Caco-2 (cell line): ENCODE data around the gene AP3B1. TPM values are rescaled to one million over a fixed set of nuclear protein-coding genes. Genes with fewer than 3 reads are reported as not detected.

ENCODE experiments used
- BruUV-seq: library from RNA; stranded (reverse); fragments of 400-500 nt; replicated peaks from 2 replicates; lab custom pipeline; 2021; lab: Mats Ljungman, UMichigan
- CTCF ChIA-PET: fragments of 300-600 bp; sonication (Branson Sonifier 250); formaldehyde crosslinking; loops from one replicate; lab custom pipeline; 2022; ENCODE audit warnings: antibody characterized with exemption; lab: Charles Lee
- POLR2A ChIA-PET: fragments of 300-600 bp; sonication (Branson Sonifier 250); formaldehyde crosslinking; loops from one replicate; lab custom pipeline; 2022; ENCODE audit warnings: antibody characterized with exemption; lab: Charles Lee
- DNase-seq, 2 experiments: peaks; one replicate each; pipeline versions ENCODE4 v3.0.0 to v3.0.0-alpha.2; 2020 to 2022
- H3K27me3 ChIP-seq: replicated peaks from 2 replicates; pipeline ENCODE4 v1.6.0; 2011; ENCODE audit warnings: low read length; ENCODE audit not compliant: control insufficient read depth, insufficient read depth
- H3K36me3 ChIP-seq: 2 replicates; pipeline ENCODE4 v1.5.1; 2011; ENCODE audit warnings: low read length; ENCODE audit not compliant: control insufficient read depth, insufficient read depth
- H3K4me1 ChIP-seq: fragments of 250-450 bp; sonication (Bioruptor Pico); 2 replicates; pipeline ENCODE4 v1.5.1; 2020; ENCODE audit warnings: mild to moderate bottlenecking
- H3K4me3 ChIP-seq: 2 replicates; pipeline ENCODE4 v1.5.1; 2011; ENCODE audit warnings: low read depth, mild to moderate bottlenecking, control low read depth, low read length
- H3K9me3 ChIP-seq: fragments of 250-450 bp; sonication (Bioruptor Pico); 2 replicates; pipeline ENCODE4 v1.5.1; 2020; ENCODE audit warnings: mild to moderate bottlenecking, moderate library complexity
- H3K27ac Mint-ChIP-seq: one replicate; pipeline ENCODE4 v1.8.0; 2022; ENCODE audit warnings: mixed read lengths; ENCODE audit not compliant: unreplicated experiment
- H3K27me3 Mint-ChIP-seq: one replicate; pipeline ENCODE4 v1.8.0; 2022; ENCODE audit warnings: mixed read lengths; ENCODE audit not compliant: insufficient read depth, unreplicated experiment
- H3K36me3 Mint-ChIP-seq: one replicate; pipeline ENCODE4 v1.8.0; 2022; ENCODE audit warnings: mild to moderate bottlenecking, mixed read lengths; ENCODE audit not compliant: insufficient read depth, unreplicated experiment
- H3K4me1 Mint-ChIP-seq: one replicate; pipeline ENCODE4 v1.8.0; 2022; ENCODE audit warnings: low read depth, mixed read lengths; ENCODE audit not compliant: unreplicated experiment
- H3K4me3 Mint-ChIP-seq: one replicate; pipeline ENCODE4 v1.8.0; 2022; ENCODE audit warnings: mild to moderate bottlenecking, moderate library complexity, mixed read lengths; ENCODE audit not compliant: unreplicated experiment
- H3K9me3 Mint-ChIP-seq: one replicate; pipeline ENCODE4 v1.8.0; 2022; ENCODE audit warnings: mixed read lengths; ENCODE audit not compliant: unreplicated experiment
- intact Hi-C: fragments of 100-400 bp; cut with micrococcal nuclease; formaldehyde crosslinking; loops from one replicate; pipeline ENCODE4 v1.10.0; 2022; ENCODE audit not compliant: unreplicated experiment
- total RNA-seq: library from RNA; stranded (reverse); gene quantifications from 2 replicates; pipeline ENCODE4 v1.2.3, GENCODE V29; 2022
- TF ChIP-seq, protein P1 (sequence below), 2 experiments: fragments of 200-600 bp in 1 of 2; IDR thresholded peaks; 1 replicate in 1 of 2; 2 replicates in 1 of 2; pipeline versions ENCODE4 v1.5.1 to v1.8.0; 2011 to 2022; ENCODE audit warnings: antibody characterized with exemption in 1 of 2, control low read depth in 1 of 2, inconsistent platforms in 1 of 2, low read depth in 1 of 2, low read length in 1 of 2, mild to moderate bottlenecking in 1 of 2, moderate library complexity in 1 of 2; ENCODE audit not compliant: insufficient read depth in 1 of 2, severe bottlenecking in 1 of 2, unreplicated experiment in 1 of 2

The AP3B1 gene
- total RNA-seq, 1 experiment from 2014 or later = 52.7 TPM

DNA sequence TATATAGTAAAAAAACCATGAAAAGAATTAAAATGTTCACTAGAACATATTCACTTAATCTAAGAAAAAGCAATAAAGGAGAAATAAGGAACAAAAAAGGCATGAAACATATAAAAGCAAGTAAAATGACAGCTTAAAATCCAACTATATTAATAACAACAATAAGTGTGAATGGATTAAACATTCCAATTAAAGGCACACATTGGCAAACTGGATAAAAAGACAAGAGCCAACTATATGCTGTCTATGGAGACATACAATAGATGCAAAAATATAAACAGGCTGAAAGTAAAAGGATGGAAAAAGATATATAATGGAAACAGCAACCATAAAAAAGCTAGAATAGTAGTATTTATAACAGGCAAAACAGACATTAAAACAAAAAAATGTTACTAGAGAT is 70.1 kb downstream of the AP3B1 start:
- Histone ChIP-seq H3K27me3 (no peaks in the 10 kb centered on the region), H3K9me3 (no peaks in the 10 kb centered on the region; the same call in 1 of the 2 replicates), H3K4me1 (no peaks in the 10 kb centered on the region), H3K4me3 (no peak overlapping the region), H3K36me3 (no peaks in the 10 kb centered on the region)
- ChIA-PET CTCF (no interaction called here), POLR2A (no interaction called here)
- H3K36me3 Mint-ChIP-seq = peaks cover 24% of the 10 kb centered on the region
- peaks cover 24% of the 10 kb centered on the region for H3K9me3 Mint-ChIP-seq
- TF ChIP-seq, protein P1, sequence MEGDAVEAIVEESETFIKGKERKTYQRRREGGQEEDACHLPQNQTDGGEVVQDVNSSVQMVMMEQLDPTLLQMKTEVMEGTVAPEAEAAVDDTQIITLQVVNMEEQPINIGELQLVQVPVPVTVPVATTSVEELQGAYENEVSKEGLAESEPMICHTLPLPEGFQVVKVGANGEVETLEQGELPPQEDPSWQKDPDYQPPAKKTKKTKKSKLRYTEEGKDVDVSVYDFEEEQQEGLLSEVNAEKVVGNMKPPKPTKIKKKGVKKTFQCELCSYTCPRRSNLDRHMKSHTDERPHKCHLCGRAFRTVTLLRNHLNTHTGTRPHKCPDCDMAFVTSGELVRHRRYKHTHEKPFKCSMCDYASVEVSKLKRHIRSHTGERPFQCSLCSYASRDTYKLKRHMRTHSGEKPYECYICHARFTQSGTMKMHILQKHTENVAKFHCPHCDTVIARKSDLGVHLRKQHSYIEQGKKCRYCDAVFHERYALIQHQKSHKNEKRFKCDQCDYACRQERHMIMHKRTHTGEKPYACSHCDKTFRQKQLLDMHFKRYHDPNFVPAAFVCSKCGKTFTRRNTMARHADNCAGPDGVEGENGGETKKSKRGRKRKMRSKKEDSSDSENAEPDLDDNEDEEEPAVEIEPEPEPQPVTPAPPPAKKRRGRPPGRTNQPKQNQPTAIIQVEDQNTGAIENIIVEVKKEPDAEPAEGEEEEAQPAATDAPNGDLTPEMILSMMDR (IDR thresholded peaks at IDR 0.05; ENCODE audit: insufficient read depth in 1 of 2, low read depth in 1 of 2, low read length in 1 of 2, severe bottlenecking in 1 of 2, unreplicated experiment in 1 of 2) = no peak
- H3K27me3 Mint-ChIP-seq = no peaks in the 10 kb centered on the region
- no peak overlapping the region for H3K4me3 Mint-ChIP-seq
- H3K27ac Mint-ChIP-seq = no peak overlapping the region
- no peaks in the 10 kb centered on the region for H3K4me1 Mint-ChIP-seq
- no TSS peak for BruUV-seq
- intact Hi-C loops = no loop called here
- DNase-seq = no peak

DNA sequence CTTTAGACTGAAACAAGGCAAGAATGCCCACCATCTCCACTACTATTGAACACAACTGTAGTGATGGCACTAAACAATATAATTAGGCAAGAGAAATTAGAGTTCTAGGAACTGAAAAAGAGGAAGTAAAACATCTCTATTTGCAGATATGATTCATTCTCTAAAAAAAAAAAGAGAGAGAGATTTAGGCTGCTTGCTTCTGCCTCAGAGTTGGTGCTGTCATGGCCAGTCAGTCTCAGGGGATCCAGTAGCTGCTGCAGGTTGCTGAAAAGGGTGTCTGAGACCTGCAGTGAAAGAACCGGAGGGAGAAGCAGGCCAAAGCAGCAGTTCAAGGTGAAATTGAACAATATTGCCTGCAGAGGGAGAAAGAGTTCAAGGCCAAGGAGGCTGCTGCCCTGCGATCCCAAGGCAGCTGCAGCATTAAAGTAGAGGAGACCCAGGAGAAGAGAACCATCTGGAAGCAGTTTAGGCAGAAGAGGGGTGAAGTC is 72.5 kb downstream of the AP3B1 start:
- H3K4me3 ChIP-seq = no peak overlapping the region
- H3K4me3 Mint-ChIP-seq = no peak overlapping the region
- no TSS peak for BruUV-seq
- no peaks in the 10 kb centered on the region; the same call in 1 of the 2 replicates for H3K9me3 ChIP-seq
- H3K27ac Mint-ChIP-seq = no peak overlapping the region
- H3K27me3 ChIP-seq = no peaks in the 10 kb centered on the region
- ChIA-PET POLR2A (no interaction called here), CTCF (interaction anchor here (1.2 kb wide), 1 partner anchor 47 kb away, joined by 7 read pairs; no protein-coding TSS in a partner anchor)
- no peaks in the 10 kb centered on the region for H3K36me3 ChIP-seq
- H3K4me1 ChIP-seq = no peaks in the 10 kb centered on the region
- peaks cover 24% of the 10 kb centered on the region for H3K36me3 Mint-ChIP-seq
- H3K4me1 Mint-ChIP-seq = no peaks in the 10 kb centered on the region
- TF ChIP-seq, protein P1 (IDR thresholded peaks at IDR 0.05; ENCODE audit: insufficient read depth in 1 of 2, low read depth in 1 of 2, low read length in 1 of 2, severe bottlenecking in 1 of 2, unreplicated experiment in 1 of 2) = peak in 1 of 2 experiments; percentile 32
- intact Hi-C loops = loop anchor here (1.0 kb wide), 1 partner anchor 47 kb away; no protein-coding TSS in a partner anchor
- peak in 1 of 2 experiments; percentile 33 for DNase-seq
- peaks cover 24% of the 10 kb centered on the region for H3K9me3 Mint-ChIP-seq
- H3K27me3 Mint-ChIP-seq = no peaks in the 10 kb centered on the region

DNA sequence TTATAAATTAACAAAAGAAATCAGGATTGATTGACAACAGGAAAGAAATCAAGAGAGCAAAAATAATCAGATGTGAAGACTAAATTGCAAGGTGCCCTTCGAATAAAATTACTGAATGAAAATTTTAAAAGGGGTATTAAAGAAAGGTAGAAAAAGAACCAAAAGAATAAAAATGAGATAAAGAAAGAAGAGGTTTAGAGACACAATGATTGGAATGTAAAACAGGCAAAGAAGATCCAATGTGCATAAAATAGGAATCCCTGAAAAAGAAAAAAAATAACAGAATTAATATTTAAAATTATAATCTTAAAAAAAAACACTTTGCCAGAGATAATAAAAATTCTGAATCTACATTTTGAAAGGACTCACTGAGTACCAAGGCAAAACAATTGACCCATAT is 73.0 kb downstream of the AP3B1 start:
- intact Hi-C loops = no loop called here
- CTCF ChIA-PET = interaction anchor here (1.2 kb wide), 1 partner anchor 47 kb away, joined by 7 read pairs; no protein-coding TSS in a partner anchor
- H3K4me1 ChIP-seq = no peaks in the 10 kb centered on the region
- Mint-ChIP-seq H3K36me3 (peaks cover 24% of the 10 kb centered on the region), H3K27me3 (no peaks in the 10 kb centered on the region), H3K9me3 (peaks cover 24% of the 10 kb centered on the region), H3K4me3 (no peak overlapping the region), H3K4me1 (no peaks in the 10 kb centered on the region), H3K27ac (no peak overlapping the region)
- H3K9me3 ChIP-seq = no peaks in the 10 kb centered on the region; the same call in 1 of the 2 replicates
- no peak overlapping the region for H3K4me3 ChIP-seq
- H3K27me3 ChIP-seq = no peaks in the 10 kb centered on the region
- DNase-seq = no peak
- H3K36me3 ChIP-seq = no peaks in the 10 kb centered on the region
- TF ChIP-seq, protein P1 (IDR thresholded peaks at IDR 0.05; ENCODE audit: insufficient read depth in 1 of 2, low read depth in 1 of 2, low read length in 1 of 2, severe bottlenecking in 1 of 2, unreplicated experiment in 1 of 2) = no peak
- POLR2A ChIA-PET = no interaction called here
- no TSS peak for BruUV-seq
